RWPE1 (cell line): Measurements from ENCODE around the gene TMEM117.

Experiments used
- CTCF ChIA-PET: fragments of 350-600 bp; sonication (Branson Sonifier 250); formaldehyde crosslinking; extraction: SDS; loops from one replicate; lab custom pipeline; 2021; lab: Yijun Ruan, JAX
- POLR2A ChIA-PET: fragments of 400-600 bp; formaldehyde crosslinking; extraction: SDS; loops from one replicate; lab custom pipeline; 2020; ENCODE audit warnings: antibody characterized with exemption; ENCODE audit not compliant: low non-redundant PET; lab: Yijun Ruan, JAX
- DNase-seq: peaks from one replicate; pipeline ENCODE4 v3.0.0; 2012; ENCODE audit warnings: low spot score
- H3K27ac ChIP-seq: fragments of 450-650 bp; 2 replicates; pipeline ENCODE4 v1.5.1; 2017
- CTCF ChIP-seq: fragments of 450-650 bp; conservative IDR thresholded peaks from 2 replicates; pipeline ENCODE4 v1.5.1; 2017; ENCODE audit warnings: low read depth, mild to moderate bottlenecking

Gene TMEM117

GRCh38 chr12:44342371-44342770 is 506.5 kb downstream of the TMEM117 start:
- no peak for DNase-seq
- CTCF ChIA-PET = no interaction called here
- POLR2A ChIA-PET = no interaction called here
- H3K27ac ChIP-seq = no peak overlapping the region
- no peak for TF ChIP-seq CTCF

- no peak for TF ChIP-seq CTCF
- DNase-seq = no peak
- no peak overlapping the region for H3K27ac ChIP-seq
- ChIA-PET CTCF (interaction anchor here (0.6 kb wide), 1 partner anchor 39 kb away, joined by 3 read pairs; no protein-coding TSS in a partner anchor), POLR2A (no interaction called here)
Observed at GRCh38 chr12:44347145-44347544, 511.3 kb downstream of the TMEM117 start.

GRCh38 chr12:44357494-44357893 is 521.6 kb downstream of the TMEM117 start:
- ChIA-PET POLR2A (no interaction called here), CTCF (interaction anchor here (0.5 kb wide), 1 partner anchor 988 kb away, joined by 4 read pairs; no protein-coding TSS in a partner anchor)
- no peak for TF ChIP-seq CTCF
- DNase-seq = no peak
- H3K27ac ChIP-seq = no peak overlapping the region

- ChIA-PET CTCF (no interaction called here), POLR2A (no interaction called here)
Observed at GRCh38 chr12:44358636-44359035, 522.8 kb downstream of the TMEM117 start.

GRCh38 chr12:44362947-44363346 is 527.1 kb downstream of the TMEM117 start:
- TF ChIP-seq CTCF = no peak
- POLR2A ChIA-PET = no interaction called here

More at GRCh38 chr12:44358636-44359035, 522.8 kb downstream of the TMEM117 start:
- TF ChIP-seq CTCF = no peak
- DNase-seq = no peak
- H3K27ac ChIP-seq = no peak overlapping the region

GRCh38 chr12:44367136-44367535 is 531.3 kb downstream of the TMEM117 start:
- DNase-seq = no peak
- ChIA-PET POLR2A (no interaction called here), CTCF (no interaction called here)
- TF ChIP-seq CTCF = no peak
- H3K27ac ChIP-seq = no peak overlapping the region

More at GRCh38 chr12:44362947-44363346, 527.1 kb downstream of the TMEM117 start:
- CTCF ChIA-PET = interaction anchor here (0.6 kb wide), 1 partner anchor 204 kb away, joined by 3 read pairs; no protein-coding TSS in a partner anchor
- no peak for DNase-seq
- no peak overlapping the region for H3K27ac ChIP-seq
